PC-9 (cell line): ENCODE measurements around the gene OTOP1.

Source experiments
- EZH2 ChIP-seq: fragments of 200-600 bp; sonication (generic); IDR thresholded peaks from 2 replicates; pipeline ENCODE4 v1.8.0; 2017; ENCODE audit warnings: antibody characterized with exemption, low read depth
- TF ChIP-seq, protein P1 (sequence below): fragments of 200-600 bp; sonication (generic); conservative IDR thresholded peaks from 2 replicates; pipeline ENCODE4 v1.6.1; 2017; ENCODE audit warnings: mixed run types, antibody characterized with exemption, mild to moderate bottlenecking, moderate library complexity

DNA sequence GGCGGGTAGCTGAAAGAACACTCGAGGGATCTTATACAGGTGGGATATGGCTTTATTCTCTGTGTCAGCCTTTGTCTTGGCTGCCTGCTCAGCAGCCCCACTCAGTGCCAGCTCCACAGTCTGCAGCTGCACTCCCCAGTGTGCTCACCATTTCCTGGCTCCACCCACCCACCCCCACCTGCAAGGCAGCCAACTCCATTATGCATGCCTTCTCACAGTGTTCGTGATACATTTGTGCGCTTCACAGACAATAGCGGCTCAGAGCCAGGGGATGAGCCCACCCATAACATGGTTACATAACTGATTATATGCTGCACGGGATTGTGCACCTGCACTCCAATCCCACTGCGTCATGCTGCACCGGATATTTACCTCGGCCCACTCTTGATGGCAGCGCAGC, 30.1 kb upstream of the OTOP1 start:
- TF ChIP-seq, protein P1, sequence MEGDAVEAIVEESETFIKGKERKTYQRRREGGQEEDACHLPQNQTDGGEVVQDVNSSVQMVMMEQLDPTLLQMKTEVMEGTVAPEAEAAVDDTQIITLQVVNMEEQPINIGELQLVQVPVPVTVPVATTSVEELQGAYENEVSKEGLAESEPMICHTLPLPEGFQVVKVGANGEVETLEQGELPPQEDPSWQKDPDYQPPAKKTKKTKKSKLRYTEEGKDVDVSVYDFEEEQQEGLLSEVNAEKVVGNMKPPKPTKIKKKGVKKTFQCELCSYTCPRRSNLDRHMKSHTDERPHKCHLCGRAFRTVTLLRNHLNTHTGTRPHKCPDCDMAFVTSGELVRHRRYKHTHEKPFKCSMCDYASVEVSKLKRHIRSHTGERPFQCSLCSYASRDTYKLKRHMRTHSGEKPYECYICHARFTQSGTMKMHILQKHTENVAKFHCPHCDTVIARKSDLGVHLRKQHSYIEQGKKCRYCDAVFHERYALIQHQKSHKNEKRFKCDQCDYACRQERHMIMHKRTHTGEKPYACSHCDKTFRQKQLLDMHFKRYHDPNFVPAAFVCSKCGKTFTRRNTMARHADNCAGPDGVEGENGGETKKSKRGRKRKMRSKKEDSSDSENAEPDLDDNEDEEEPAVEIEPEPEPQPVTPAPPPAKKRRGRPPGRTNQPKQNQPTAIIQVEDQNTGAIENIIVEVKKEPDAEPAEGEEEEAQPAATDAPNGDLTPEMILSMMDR: no peak
- TF ChIP-seq EZH2: no peak
